ENCODE data around the gene OR10A6. TPM values are rescaled to one million over a fixed set of nuclear protein-coding genes. Genes with fewer than 3 reads are reported as not detected.

The OR10A6 gene
- total RNA-seq, 1 experiment from 2014 or later, result not detected

- Histone ChIP-seq H3K9me3 (replicated peaks) (no peaks in the 10 kb centered on the region), H3K36me3 (no peaks in the 10 kb centered on the region), H3K27me3 (no peaks in the 10 kb centered on the region), H3K4me3 (no peak overlapping the region), H3K4me1 (no peaks in the 10 kb centered on the region), H3K27ac (no peak overlapping the region)
- no peak for DNase-seq
Measured at GRCh38 chr11:7901319-7901854, 29.7 kb downstream of the OR10A6 start.

GRCh38 chr11:7900686-7901085 lies 30.4 kb downstream of the OR10A6 start:
- Histone ChIP-seq H3K27me3 (no peaks in the 10 kb centered on the region), H3K4me1 (no peaks in the 10 kb centered on the region), H3K27ac (no peak overlapping the region), H3K4me3 (no peak overlapping the region), H3K9me3 (replicated peaks) (no peaks in the 10 kb centered on the region), H3K36me3 (no peaks in the 10 kb centered on the region)
- no peak for DNase-seq

DNA sequence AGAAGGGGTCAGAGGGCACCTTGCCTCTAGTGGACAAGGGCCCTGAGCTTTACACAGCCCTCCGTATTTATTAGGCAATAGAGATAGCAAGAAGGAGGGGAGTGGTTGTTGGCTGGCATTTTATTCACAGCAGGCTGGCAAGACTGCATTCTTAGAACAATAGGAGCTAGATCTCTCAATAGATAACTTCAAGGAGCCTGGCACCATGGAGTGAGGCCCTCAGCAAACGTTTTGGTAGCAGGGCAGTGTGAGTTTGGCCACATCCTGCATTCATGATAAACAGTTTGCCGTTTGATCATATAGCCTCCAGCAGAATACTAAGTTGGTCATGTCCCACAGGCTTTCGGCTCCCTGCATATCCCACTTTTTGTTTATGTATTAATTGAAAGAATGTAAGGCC lies 31.6 kb downstream of the OR10A6 start:
- DNase-seq, result no peak
- no peaks in the 10 kb centered on the region for H3K27me3 ChIP-seq
- H3K4me1 ChIP-seq, result no peaks in the 10 kb centered on the region
- H3K36me3 ChIP-seq, result no peaks in the 10 kb centered on the region
- no peaks in the 10 kb centered on the region for H3K9me3 ChIP-seq (replicated peaks)
- no peak overlapping the region for H3K4me3 ChIP-seq
- no peak overlapping the region for H3K27ac ChIP-seq

- no peak overlapping the region for H3K4me3 ChIP-seq
- no peak for DNase-seq
- H3K27me3 ChIP-seq, result no peaks in the 10 kb centered on the region
Measured at GRCh38 chr11:7898666-7899283, 32.3 kb downstream of the OR10A6 start.

GRCh38 chr11:7896009-7896785 lies 34.9 kb downstream of the OR10A6 start:
- no peak overlapping the region for H3K27ac ChIP-seq
- H3K4me1 ChIP-seq, result peaks cover 3% of the 10 kb centered on the region; the same call in 1 of the 2 replicates
- no peaks in the 10 kb centered on the region for H3K27me3 ChIP-seq
- DNase-seq, result no peak
- no peak overlapping the region for H3K4me3 ChIP-seq
- no peaks in the 10 kb centered on the region for H3K9me3 ChIP-seq (replicated peaks)
- no peaks in the 10 kb centered on the region for H3K36me3 ChIP-seq

More at GRCh38 chr11:7898666-7899283, 32.3 kb downstream of the OR10A6 start:
- Histone ChIP-seq H3K9me3 (replicated peaks) (no peaks in the 10 kb centered on the region), H3K4me1 (no peaks in the 10 kb centered on the region), H3K27ac (no peak overlapping the region), H3K36me3 (no peaks in the 10 kb centered on the region)

DNA sequence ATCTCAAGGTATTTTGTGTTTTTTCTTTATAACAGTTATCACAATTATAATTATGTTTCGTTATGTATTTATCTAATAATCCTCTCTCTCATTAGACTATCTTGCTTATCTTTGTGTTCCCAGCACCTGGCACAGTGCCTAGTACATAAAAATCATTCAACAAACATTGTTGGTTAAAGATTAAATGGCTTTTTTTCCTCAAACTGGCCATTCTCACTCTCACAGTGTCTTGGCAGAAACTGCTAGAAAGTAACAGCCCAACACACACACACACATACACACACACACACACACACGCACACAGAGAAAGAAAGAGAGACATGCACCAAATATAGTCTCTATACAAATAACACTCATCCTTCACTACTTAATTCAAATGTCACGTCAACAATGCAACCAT lies 36.8 kb downstream of the OR10A6 start:
- no peak for DNase-seq

GRCh38 chr11:7893796-7894195 lies 37.3 kb downstream of the OR10A6 start:
- no peak overlapping the region for H3K27ac ChIP-seq
- H3K27me3 ChIP-seq, result no peaks in the 10 kb centered on the region

More for the DNA sequence above, 36.8 kb downstream of the OR10A6 start:
- H3K4me1 ChIP-seq, result peaks cover 3% of the 10 kb centered on the region; the same call in 1 of the 2 replicates
- no peak overlapping the region for H3K27ac ChIP-seq
- H3K27me3 ChIP-seq, result no peaks in the 10 kb centered on the region
- no peak overlapping the region for H3K4me3 ChIP-seq
- no peaks in the 10 kb centered on the region for H3K36me3 ChIP-seq
- no peaks in the 10 kb centered on the region for H3K9me3 ChIP-seq (replicated peaks)

GRCh38 chr11:7892840-7893254 lies 38.2 kb downstream of the OR10A6 start:
- H3K9me3 ChIP-seq (replicated peaks), result no peaks in the 10 kb centered on the region
- H3K27ac ChIP-seq, result no peak overlapping the region
- no peaks in the 10 kb centered on the region for H3K36me3 ChIP-seq
- H3K4me1 ChIP-seq, result peaks cover 3% of the 10 kb centered on the region; the same call in 1 of the 2 replicates
- H3K4me3 ChIP-seq, result no peak overlapping the region
- no peaks in the 10 kb centered on the region for H3K27me3 ChIP-seq
- peak; percentile 14 to 69 for DNase-seq

More at GRCh38 chr11:7893796-7894195, 37.3 kb downstream of the OR10A6 start:
- DNase-seq, result no peak
- H3K4me3 ChIP-seq, result no peak overlapping the region
- H3K9me3 ChIP-seq (replicated peaks), result no peaks in the 10 kb centered on the region
- H3K36me3 ChIP-seq, result no peaks in the 10 kb centered on the region
- H3K4me1 ChIP-seq, result peaks cover 3% of the 10 kb centered on the region; the same call in 1 of the 2 replicates

GRCh38 chr11:7892059-7892699 lies 38.9 kb downstream of the OR10A6 start:
- Histone ChIP-seq H3K9me3 (replicated peaks) (no peaks in the 10 kb centered on the region), H3K4me1 (peaks cover 3% of the 10 kb centered on the region; the same call in 1 of the 2 replicates), H3K27me3 (no peaks in the 10 kb centered on the region), H3K27ac (no peak overlapping the region), H3K4me3 (no peak overlapping the region), H3K36me3 (no peaks in the 10 kb centered on the region)
- DNase-seq, result peak in 1 of 2 experiments; percentile 3

GRCh38 chr11:7890417-7891172 lies 40.5 kb downstream of the OR10A6 start:
- H3K27ac ChIP-seq, result no peak overlapping the region
- H3K4me1 ChIP-seq, result peaks cover 3% of the 10 kb centered on the region; the same call in 1 of the 2 replicates
- DNase-seq, result no peak
- H3K36me3 ChIP-seq, result no peaks in the 10 kb centered on the region
- H3K9me3 ChIP-seq (replicated peaks), result no peaks in the 10 kb centered on the region
- H3K4me3 ChIP-seq, result no peak overlapping the region
- no peaks in the 10 kb centered on the region for H3K27me3 ChIP-seq

DNA sequence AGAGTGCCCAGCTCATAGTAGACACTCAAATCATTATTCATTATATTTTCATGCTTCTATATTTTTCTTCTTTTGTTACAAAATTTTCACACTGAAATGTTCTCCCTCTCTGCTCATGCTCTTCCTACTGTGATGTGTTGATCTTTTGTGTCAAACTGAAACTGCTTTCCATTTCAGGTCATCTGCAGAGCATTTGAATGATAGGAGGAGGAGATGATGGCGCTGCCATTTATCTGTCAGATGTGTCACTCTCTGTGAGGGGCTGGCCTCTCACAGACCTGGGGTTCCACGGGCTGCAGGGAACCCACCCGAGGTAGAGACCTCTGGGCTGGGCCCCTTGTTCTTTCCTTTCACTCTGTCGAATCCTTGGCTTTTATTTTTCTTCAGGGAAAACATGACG lies 41.1 kb downstream of the OR10A6 start:
- Histone ChIP-seq H3K4me3 (no peak overlapping the region), H3K4me1 (peaks cover 3% of the 10 kb centered on the region; the same call in 1 of the 2 replicates), H3K27ac (no peak overlapping the region), H3K9me3 (replicated peaks) (no peaks in the 10 kb centered on the region), H3K27me3 (no peaks in the 10 kb centered on the region), H3K36me3 (no peaks in the 10 kb centered on the region)
- DNase-seq, result no peak

GRCh38 chr11:7882860-7883259 lies 48.2 kb downstream of the OR10A6 start:
- H3K36me3 ChIP-seq, result no peaks in the 10 kb centered on the region
- H3K9me3 ChIP-seq (replicated peaks), result no peaks in the 10 kb centered on the region
- no peaks in the 10 kb centered on the region for H3K4me1 ChIP-seq
- no peak overlapping the region for H3K4me3 ChIP-seq
- H3K27me3 ChIP-seq, result no peaks in the 10 kb centered on the region
- DNase-seq, result no peak
- H3K27ac ChIP-seq, result no peak overlapping the region
